Fibroblast of skin of right quadriceps (primary cell): ENCODE data around the gene TMF1.

Source experiments
- DNase-seq: peaks from one replicate; pipeline ENCODE4 v3.0.0-alpha.2; 2013

Gene TMF1

GRCh38 chr3:68972358-68972979 is 79.7 kb downstream of the TMF1 start:
- peak; percentile 58 for DNase-seq
